Endothelial cell of umbilical vein (primary cell): ENCODE results near the gene SLC17A2. TPM values are rescaled to one million over a fixed set of nuclear protein-coding genes. Genes with fewer than 3 reads are reported as not detected.

ENCODE experiments used
- BruUV-seq: library from RNA; stranded (reverse); fragments of 400-500 nt; replicated peaks from 2 replicates; lab custom pipeline; 2021; lab: Mats Ljungman, UMichigan
- CTCF ChIA-PET: fragments of 300-600, 350-600 bp; sonication (Branson Sonifier 250); formaldehyde crosslinking; loops from one replicate; lab custom pipeline; 2021; ENCODE audit warnings: antibody characterized with exemption, inconsistent platforms; lab: Charles Lee
- POLR2A ChIA-PET: fragments of 300-600, 350-600 bp; sonication (Branson Sonifier 250); formaldehyde crosslinking; loops from one replicate; lab custom pipeline; 2021; ENCODE audit warnings: antibody characterized with exemption, inconsistent platforms; lab: Charles Lee
- DNase-seq: peaks from one replicate; pipeline ENCODE4 v3.0.0-alpha.2; 2011; ENCODE audit warnings: low read depth, low spot score
- FAIRE-seq: peaks from 2 replicates; lab custom pipeline; 2011; peaks lifted over from hg19 to GRCh38; lab: Jason Lieb, UNC
- H2AFZ ChIP-seq: 2 replicates; pipeline ENCODE4 v1.6.0; 2012; ENCODE audit warnings: low read depth, low read length, control low read depth, inconsistent platforms
- H3K27ac ChIP-seq: 2 replicates; pipeline ENCODE4 v1.5.1; 2011; ENCODE audit warnings: low read depth, mild to moderate bottlenecking, control low read depth, low read length, moderate library complexity; ENCODE audit not compliant: insufficient read depth
- H3K27me3 ChIP-seq, 2 experiments: 2 replicates each; pipeline versions ENCODE4 v1.6.0 to v1.6.1; 2011; ENCODE audit warnings: low read length in 2 of 2, mixed read lengths in 1 of 2; ENCODE audit not compliant: control insufficient read depth in 2 of 2, insufficient read depth in 2 of 2
- H3K36me3 ChIP-seq, 2 experiments: 2 replicates in 1 of 2; 3 replicates in 1 of 2; pipeline ENCODE4 v1.5.1; 2011; ENCODE audit warnings: low read length in 2 of 2, mild to moderate bottlenecking in 1 of 2, moderate library complexity in 1 of 2; ENCODE audit not compliant: control insufficient read depth in 2 of 2, insufficient read depth in 2 of 2; ENCODE audit errors: extremely low read depth in 1 of 2
- H3K4me1 ChIP-seq: 3 replicates; pipeline ENCODE4 v1.5.1; 2011; ENCODE audit warnings: mild to moderate bottlenecking, low read length; ENCODE audit not compliant: control insufficient read depth, insufficient read depth; ENCODE audit errors: extremely low read depth
- H3K4me2 ChIP-seq: 2 replicates; pipeline ENCODE4 v1.6.1; 2011; ENCODE audit warnings: low read length, control low read depth, mixed read lengths; ENCODE audit not compliant: insufficient read depth
- H3K4me3 ChIP-seq, 3 experiments: fragments of 200-600 bp in 1 of 3; sonication (generic), shearing (Covaris generic) in 1 of 3; replicated peaks in 1 of 3; 2 replicates each; pipeline ENCODE4 v1.5.1; 2011 to 2016; ENCODE audit warnings: control low read depth in 3 of 3, low read length in 3 of 3, mild to moderate bottlenecking in 2 of 3, inconsistent platforms in 1 of 3, low read depth in 1 of 3, moderate library complexity in 1 of 3; ENCODE audit not compliant: insufficient read depth in 1 of 3
- H3K79me2 ChIP-seq: 2 replicates; pipeline ENCODE4 v1.6.0; 2012; ENCODE audit warnings: low read length, inconsistent platforms; ENCODE audit not compliant: control insufficient read depth, insufficient read depth
- H3K9ac ChIP-seq: replicated peaks from 2 replicates; pipeline ENCODE3; 2011; ENCODE audit warnings: low read length, control low read depth; ENCODE audit not compliant: insufficient read depth; ENCODE audit errors: extremely low read depth
- H3K9me1 ChIP-seq: replicated peaks from 3 replicates; pipeline ENCODE4 v1.6.0; 2011; ENCODE audit warnings: mild to moderate bottlenecking, low read length; ENCODE audit not compliant: control insufficient read depth, insufficient read depth; ENCODE audit errors: extremely low read depth
- H3K9me3 ChIP-seq: replicated peaks from 2 replicates; pipeline ENCODE4 v1.5.1; 2012; ENCODE audit warnings: low read length, inconsistent platforms; ENCODE audit not compliant: control insufficient read depth, insufficient read depth
- H4K20me1 ChIP-seq: replicated peaks from 2 replicates; pipeline ENCODE3; 2011; ENCODE audit warnings: mild to moderate bottlenecking, low read length; ENCODE audit not compliant: control insufficient read depth, insufficient read depth; ENCODE audit errors: extremely low read depth
- EZH2 ChIP-seq: IDR thresholded peaks from 2 replicates; pipeline ENCODE4 v1.6.1; 2012; ENCODE audit warnings: borderline replicate concordance, low read depth, mild to moderate bottlenecking, moderate library complexity, low read length, inconsistent platforms; ENCODE audit not compliant: severe bottlenecking
- FOS ChIP-seq: IDR thresholded peaks from 2 replicates; pipeline ENCODE4 v1.6.1; 2011; ENCODE audit warnings: mild to moderate bottlenecking, low read length, moderate library complexity, borderline replicate concordance; ENCODE audit not compliant: insufficient read depth
- GATA2 ChIP-seq: IDR thresholded peaks from 2 replicates; pipeline ENCODE4 v1.7.0; 2011; ENCODE audit warnings: low read depth, mild to moderate bottlenecking, moderate library complexity, mixed read lengths, low read length; ENCODE audit not compliant: insufficient read length, insufficient read depth
- JUN ChIP-seq: IDR thresholded peaks from 2 replicates; pipeline ENCODE4 v1.6.1; 2011; ENCODE audit warnings: borderline replicate concordance, low read depth; ENCODE audit not compliant: insufficient read length, insufficient read depth
- MYC ChIP-seq: IDR thresholded peaks from one replicate; pipeline ENCODE4 v1.6.1; 2011; ENCODE audit warnings: mild to moderate bottlenecking, low read depth, low read length
- POLR2A ChIP-seq: IDR thresholded peaks from 2 replicates; pipeline ENCODE4 v1.6.1; 2012; ENCODE audit warnings: low read depth, mild to moderate bottlenecking, control low read depth, low read length
- POLR2AphosphoS5 ChIP-seq: IDR thresholded peaks from 2 replicates; pipeline ENCODE4 v1.6.1; 2012; ENCODE audit warnings: low read depth, mild to moderate bottlenecking, control low read depth, low read length, moderate library complexity; ENCODE audit not compliant: insufficient read depth
- dilution Hi-C: fragments of 300-500 bp; cut with MboI; formaldehyde crosslinking; loops from one replicate; pipeline ENCODE4 v1.15.0; 2019; ENCODE audit warnings: low sequenced_read_pairs; ENCODE audit not compliant: extremely low pct_ligation_motif_present
- intact Hi-C: fragments of 100-400 bp; cut with micrococcal nuclease; formaldehyde crosslinking; loops from one replicate; pipeline ENCODE4 v1.10.0; 2022
- polyA plus RNA-seq, 4 experiments: library from polyadenylated mRNA; depleted of rRNA in 3 of 4; stranded (reverse) in 3 of 4; unstranded in 1 of 4; fragments of >200 nt; gene quantifications; 2 replicates each; pipeline versions ENCODE4 v1.2.1 to v1.2.3, GENCODE V29; 2011 to 2012; ENCODE audit warnings: missing spikeins in 1 of 4
- total RNA-seq: library from RNA; stranded (reverse); gene quantifications from 2 replicates; pipeline ENCODE4 v1.2.3, GENCODE V29; 2021
- TF ChIP-seq, protein P1 (sequence below), 2 donors: IDR thresholded peaks; 1 replicate in 1 of 2; 2 replicates in 1 of 2; pipeline ENCODE4 v1.5.1; 2011; ENCODE audit warnings: low read length in 2 of 2, mild to moderate bottlenecking in 2 of 2, moderate library complexity in 2 of 2, control low read depth in 1 of 2, inconsistent platforms in 1 of 2, low read depth in 1 of 2; ENCODE audit not compliant: insufficient read depth in 1 of 2; ENCODE audit errors: extremely low read depth in 1 of 2
- TF ChIP-seq, protein P2 (sequence below): IDR thresholded peaks from 2 replicates; pipeline ENCODE4 v1.6.1; 2011; ENCODE audit not compliant: insufficient read depth, insufficient read length

The SLC17A2 gene
- total and polyA plus RNA-seq, 2 donors (not counting 3 experiments of a cell fraction or from before 2014, with no cell fraction given) = not detected

DNA sequence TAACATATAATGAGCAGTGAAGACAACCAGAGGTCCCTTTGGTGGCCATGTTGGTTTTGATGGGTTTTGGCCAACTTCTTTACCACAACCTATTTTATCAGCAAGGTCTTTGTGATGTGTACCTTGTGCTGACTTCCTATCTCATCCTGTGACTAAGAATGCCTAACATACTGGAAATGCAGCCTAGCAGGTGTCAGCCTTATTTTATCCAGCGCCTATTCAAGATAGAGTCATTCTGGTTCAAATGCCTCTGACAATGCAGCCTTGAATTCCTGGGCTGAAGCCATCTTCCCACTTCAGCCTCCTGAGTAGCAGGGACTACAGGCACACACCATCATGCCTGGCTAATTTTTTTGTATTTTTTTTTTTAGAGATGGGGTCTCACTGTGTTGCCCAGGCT, 24.3 kb upstream of the SLC17A2 start:
- no peak overlapping the region for H3K27ac ChIP-seq
- intact Hi-C loops (no loop called here), dilution Hi-C loops (no loop called here)
- no peaks in the 10 kb centered on the region for H3K9me1 ChIP-seq
- no peak overlapping the region for H2AFZ ChIP-seq
- ChIA-PET CTCF (no interaction called here), POLR2A (no interaction called here)
- H3K9ac ChIP-seq = no peak overlapping the region
- H3K9me3 ChIP-seq = no peaks in the 10 kb centered on the region
- no peaks in the 10 kb centered on the region for H3K79me2 ChIP-seq
- no peak overlapping the region for H3K4me3 ChIP-seq
- H3K27me3 ChIP-seq = peaks cover 2 to 5% of the 10 kb centered on the region in 2 experiments
- FAIRE-seq (no peak), DNase-seq (no peak)
- no TSS peak for BruUV-seq
- peaks cover 4% of the 10 kb centered on the region for H3K4me1 ChIP-seq
- H3K4me2 ChIP-seq = no peak overlapping the region
- no peaks in the 10 kb centered on the region for H3K36me3 ChIP-seq
- H4K20me1 ChIP-seq = no peaks in the 10 kb centered on the region
- TF ChIP-seq EZH2 = no peak
- no peak for TF ChIP-seq GATA2
- TF ChIP-seq FOS = no peak
- TF ChIP-seq, protein P1, sequence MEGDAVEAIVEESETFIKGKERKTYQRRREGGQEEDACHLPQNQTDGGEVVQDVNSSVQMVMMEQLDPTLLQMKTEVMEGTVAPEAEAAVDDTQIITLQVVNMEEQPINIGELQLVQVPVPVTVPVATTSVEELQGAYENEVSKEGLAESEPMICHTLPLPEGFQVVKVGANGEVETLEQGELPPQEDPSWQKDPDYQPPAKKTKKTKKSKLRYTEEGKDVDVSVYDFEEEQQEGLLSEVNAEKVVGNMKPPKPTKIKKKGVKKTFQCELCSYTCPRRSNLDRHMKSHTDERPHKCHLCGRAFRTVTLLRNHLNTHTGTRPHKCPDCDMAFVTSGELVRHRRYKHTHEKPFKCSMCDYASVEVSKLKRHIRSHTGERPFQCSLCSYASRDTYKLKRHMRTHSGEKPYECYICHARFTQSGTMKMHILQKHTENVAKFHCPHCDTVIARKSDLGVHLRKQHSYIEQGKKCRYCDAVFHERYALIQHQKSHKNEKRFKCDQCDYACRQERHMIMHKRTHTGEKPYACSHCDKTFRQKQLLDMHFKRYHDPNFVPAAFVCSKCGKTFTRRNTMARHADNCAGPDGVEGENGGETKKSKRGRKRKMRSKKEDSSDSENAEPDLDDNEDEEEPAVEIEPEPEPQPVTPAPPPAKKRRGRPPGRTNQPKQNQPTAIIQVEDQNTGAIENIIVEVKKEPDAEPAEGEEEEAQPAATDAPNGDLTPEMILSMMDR (IDR thresholded peaks at IDR 0.05; ENCODE audit: extremely low read depth in 1 of 2, insufficient read depth in 1 of 2, low read depth in 1 of 2, low read length in 2 of 2) = no peak
- no peak for TF ChIP-seq JUN
- TF ChIP-seq MYC = no peak
- TF ChIP-seq, protein P2, sequence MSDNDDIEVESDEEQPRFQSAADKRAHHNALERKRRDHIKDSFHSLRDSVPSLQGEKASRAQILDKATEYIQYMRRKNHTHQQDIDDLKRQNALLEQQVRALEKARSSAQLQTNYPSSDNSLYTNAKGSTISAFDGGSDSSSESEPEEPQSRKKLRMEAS = no peak
- TF ChIP-seq POLR2A = no peak
- TF ChIP-seq POLR2AphosphoS5 = no peak
